SK-N-SH (cell line): Measurements from ENCODE around the gene XG. TPM values are rescaled to one million over a fixed set of nuclear protein-coding genes. Genes with fewer than 3 reads are reported as not detected.

Experiments used
- CTCF ChIA-PET: fragments of 300-600, 350-600 bp; formaldehyde crosslinking; extraction: SDS; loops from one replicate; lab custom pipeline; 2021; lab: Yijun Ruan, JAX
- POLR2A ChIA-PET: fragments of 350-600 bp; sonication (Branson Sonifier 250); formaldehyde crosslinking; extraction: SDS; loops from one replicate; lab custom pipeline; 2020; ENCODE audit warnings: antibody characterized with exemption, inconsistent platforms; lab: Yijun Ruan, JAX
- DNase-seq: peaks from one replicate; pipeline ENCODE4 v3.0.0; 2012
- H2AFZ ChIP-seq: fragments of 200-600 bp; sonication (generic); 2 replicates; pipeline ENCODE4 v1.8.1; 2016; ENCODE audit warnings: antibody characterized with exemption, mild to moderate bottlenecking, low read depth
- H3F3A ChIP-seq: fragments of 200-600 bp; sonication (generic); replicated peaks from 2 replicates; pipeline ENCODE3; 2016; ENCODE audit warnings: antibody characterized with exemption, mild to moderate bottlenecking; ENCODE audit not compliant: insufficient read depth
- H3K27ac ChIP-seq, 2 experiments: fragments of 200-500 bp in 1 of 2; fragments of 200-600 bp in 1 of 2; sonication (Bioruptor generic) in 1 of 2; sonication (generic), shearing (Covaris generic) in 1 of 2; 2 replicates each; pipeline versions ENCODE4 v1.5.1 to v1.6.1; 2014 to 2016; ENCODE audit warnings: low read depth in 2 of 2, inconsistent platforms in 1 of 2, low read length in 1 of 2, mild to moderate bottlenecking in 1 of 2, mixed read lengths in 1 of 2
- H3K27me3 ChIP-seq: fragments of 200-600 bp; sonication (generic), shearing (Covaris generic); 2 replicates; pipeline ENCODE4 v1.6.1; 2016; ENCODE audit warnings: mixed run types; ENCODE audit not compliant: insufficient read depth
- H3K36me3 ChIP-seq, 2 experiments: fragments of 200-500 bp in 1 of 2; fragments of 200-600 bp in 1 of 2; sonication (Bioruptor generic) in 1 of 2; sonication (generic) in 1 of 2; replicated peaks in 1 of 2; 2 replicates each; pipeline versions ENCODE3 to v1.5.1; 2014 to 2016; ENCODE audit warnings: low read length in 1 of 2, mild to moderate bottlenecking in 1 of 2; ENCODE audit not compliant: insufficient read depth in 2 of 2, control insufficient read depth in 1 of 2
- H3K4me1 ChIP-seq, 2 experiments: fragments of 200-500 bp in 1 of 2; fragments of 200-600 bp in 1 of 2; sonication (Bioruptor generic) in 1 of 2; sonication (generic), shearing (Covaris generic) in 1 of 2; 2 replicates each; pipeline versions ENCODE4 v1.5.1 to v1.6.1; 2014 to 2016; ENCODE audit warnings: low read depth in 1 of 2, low read length in 1 of 2, mixed run types in 1 of 2; ENCODE audit not compliant: insufficient read depth in 2 of 2, control insufficient read depth in 1 of 2
- H3K4me2 ChIP-seq: fragments of 200-600 bp; sonication (generic), shearing (Covaris generic); 2 replicates; pipeline ENCODE4 v1.6.1; 2017; ENCODE audit warnings: mixed run types
- H3K4me3 ChIP-seq, 2 experiments: fragments of 200-500 bp in 1 of 2; fragments of 200-600 bp in 1 of 2; sonication (Bioruptor generic) in 1 of 2; sonication (generic), shearing (Covaris generic) in 1 of 2; 2 replicates each; pipeline versions ENCODE4 v1.5.1 to v1.8.1; 2014 to 2016; ENCODE audit warnings: low read depth in 2 of 2, inconsistent platforms in 1 of 2, low read length in 1 of 2, mild to moderate bottlenecking in 1 of 2, mixed read lengths in 1 of 2, moderate library complexity in 1 of 2
- H3K79me2 ChIP-seq: fragments of 200-600 bp; sonication (generic); 2 replicates; pipeline ENCODE4 v1.8.1; 2017; ENCODE audit warnings: mild to moderate bottlenecking; ENCODE audit not compliant: insufficient read depth
- H3K9ac ChIP-seq: fragments of 200-600 bp; sonication (generic); 2 replicates; pipeline ENCODE4 v1.6.1; 2017; ENCODE audit warnings: mixed run types
- H3K9me2 ChIP-seq: fragments of 200-600 bp; sonication (generic); 2 replicates; pipeline ENCODE4 v1.6.1; 2017; ENCODE audit warnings: mixed run types
- H3K9me3 ChIP-seq: fragments of 200-600 bp; sonication (generic); 2 replicates; pipeline ENCODE4 v1.6.1; 2017; ENCODE audit warnings: mixed run types, mild to moderate bottlenecking, moderate library complexity
- H4K20me1 ChIP-seq: fragments of 200-600 bp; sonication (generic); 2 replicates; pipeline ENCODE4 v1.6.1; 2017; ENCODE audit warnings: mild to moderate bottlenecking, mixed run types; ENCODE audit not compliant: insufficient read depth
- EP300 ChIP-seq, 2 experiments: IDR thresholded peaks; 2 replicates each; pipeline versions ENCODE4 v1.4.0 to v1.6.1; 2012; ENCODE audit warnings: borderline replicate concordance in 1 of 2, low read depth in 1 of 2, low read length in 1 of 2
- EZH2phosphoT487 ChIP-seq: fragments of 200-600 bp; sonication (generic); IDR thresholded peaks from 2 replicates; pipeline ENCODE4 v1.6.1; 2017; ENCODE audit warnings: low read depth, mixed run types, mild to moderate bottlenecking, antibody characterized with exemption, moderate library complexity, borderline replicate concordance
- FOSL2 ChIP-seq: IDR thresholded peaks from 2 replicates; pipeline ENCODE4 v1.4.0; 2012; ENCODE audit warnings: low read depth, mild to moderate bottlenecking, moderate library complexity, borderline replicate concordance
- FOXJ3 ChIP-seq: sonication (generic); formaldehyde crosslinking; IDR thresholded peaks from 2 replicates; pipeline ENCODE4 v1.5.1; 2020; ENCODE audit warnings: mild to moderate bottlenecking, missing genetic modification reagents
- GABPA ChIP-seq: IDR thresholded peaks from 2 replicates; pipeline ENCODE4 v1.4.0; 2012; ENCODE audit warnings: low read depth, mild to moderate bottlenecking
- JUND ChIP-seq: IDR thresholded peaks from 2 replicates; pipeline ENCODE4 v1.4.0; 2012
- MXI1 ChIP-seq: IDR thresholded peaks from 2 replicates; pipeline ENCODE4 v1.6.1; 2012; ENCODE audit warnings: mild to moderate bottlenecking, low read depth, low read length, improper control_type of control experiment
- NRF1 ChIP-seq: IDR thresholded peaks from 2 replicates; pipeline ENCODE4 v1.6.1; 2012; ENCODE audit warnings: low read depth, mild to moderate bottlenecking, low read length
- POLR2AphosphoS5 ChIP-seq: IDR thresholded peaks from 2 replicates; pipeline ENCODE4 v1.6.1; 2012; ENCODE audit warnings: low read depth, low read length
- RAD21 ChIP-seq: IDR thresholded peaks from 2 replicates; pipeline ENCODE4 v1.6.1; 2012; ENCODE audit warnings: mild to moderate bottlenecking, low read length
- RXRA ChIP-seq: IDR thresholded peaks from 2 replicates; pipeline ENCODE4 v1.4.0; 2012; ENCODE audit warnings: low read depth, mild to moderate bottlenecking, borderline replicate concordance
- SIN3A ChIP-seq: IDR thresholded peaks from 2 replicates; pipeline ENCODE4 v1.6.1; 2012; ENCODE audit warnings: low read depth, mild to moderate bottlenecking, low read length, moderate library complexity, borderline replicate concordance
- SMC3 ChIP-seq: IDR thresholded peaks from 2 replicates; pipeline ENCODE4 v1.6.1; 2012; ENCODE audit warnings: low read depth, low read length, improper control_type of control experiment
- TAF1 ChIP-seq: IDR thresholded peaks from 2 replicates; pipeline ENCODE4 v1.6.1; 2012; ENCODE audit warnings: low read depth, mild to moderate bottlenecking, low read length, moderate library complexity, borderline replicate concordance
- TCF12 ChIP-seq: IDR thresholded peaks from 2 replicates; pipeline ENCODE4 v1.4.0; 2012
- USF2 ChIP-seq: fragments of 150-350 bp; IDR thresholded peaks from 2 replicates; pipeline ENCODE4 v1.6.1; 2017; ENCODE audit warnings: antibody characterized with exemption, low read length, low read depth, borderline replicate concordance
- YY1 ChIP-seq: IDR thresholded peaks from 2 replicates; pipeline ENCODE4 v1.4.0; 2012; ENCODE audit warnings: low read depth, mild to moderate bottlenecking
- WGBS: methylation state at CpG from one replicate; pipeline ENCODE4 v1.1.6; 2017; ENCODE audit warnings: low lambda C conversion rate; 5-methylcytosine and 5-hydroxymethylcytosine counted together
- polyA plus RNA-seq, 3 experiments: library from polyadenylated mRNA; depleted of rRNA; stranded (reverse); fragments of >200 nt; gene quantifications; 2 replicates each; pipeline ENCODE4 v1.2.3, GENCODE V29; 2012
- TF ChIP-seq, protein P1 (sequence below): IDR thresholded peaks from 2 replicates; pipeline ENCODE4; 2012
- TF ChIP-seq, protein P2 (sequence below): IDR thresholded peaks from 2 replicates; pipeline ENCODE4 v1.4.0; 2012; ENCODE audit warnings: low read depth
- TF ChIP-seq, protein P3 (sequence below): IDR thresholded peaks from 2 replicates; pipeline ENCODE4 v1.4.0; 2012; ENCODE audit warnings: low read depth, borderline replicate concordance

Gene XG
- polyA plus RNA-seq, 1 of the 3 experiments (the other 2 are of a cell fraction): 0.76 TPM

- Histone ChIP-seq H3K27ac (peak overlapping the region in 1 of 2 experiments; percentile 90; a peak in 3 of 4 replicates), H3K27me3 (peaks cover 5% of the 10 kb centered on the region; the same call in 1 of the 2 replicates), H3K9me3 (no peaks in the 10 kb centered on the region), H3K9ac (peak overlapping the region; percentile 53), H3F3A (peaks cover 42% of the 10 kb centered on the region), H3K79me2 (peaks cover 72% of the 10 kb centered on the region), H3K4me3 (no peak overlapping the region), H3K36me3 (peaks cover 0 to 8% of the 10 kb centered on the region in 2 experiments), H4K20me1 (peaks cover 35% of the 10 kb centered on the region), H2AFZ (no peak overlapping the region; the same call in 1 of the 2 replicates), H3K4me1 (peaks cover 5 to 49% of the 10 kb centered on the region in 2 experiments; a peak in 3 of 4 replicates), H3K9me2 (no peaks in the 10 kb centered on the region), H3K4me2 (peak overlapping the region; percentile 78)
- peak; percentile 67 for DNase-seq
- ChIA-PET CTCF (no interaction called here), POLR2A (no interaction called here)
- TF ChIP-seq EP300 (IDR thresholded peaks at IDR 0.05; ENCODE audit: borderline replicate concordance in 1 of 2, low read depth in 1 of 2, low read length in 1 of 2): peak; percentile 49 to 62; a peak in 2 of 4 replicates
- TF ChIP-seq TCF12: peak; percentile 95
- TF ChIP-seq, protein P1, sequence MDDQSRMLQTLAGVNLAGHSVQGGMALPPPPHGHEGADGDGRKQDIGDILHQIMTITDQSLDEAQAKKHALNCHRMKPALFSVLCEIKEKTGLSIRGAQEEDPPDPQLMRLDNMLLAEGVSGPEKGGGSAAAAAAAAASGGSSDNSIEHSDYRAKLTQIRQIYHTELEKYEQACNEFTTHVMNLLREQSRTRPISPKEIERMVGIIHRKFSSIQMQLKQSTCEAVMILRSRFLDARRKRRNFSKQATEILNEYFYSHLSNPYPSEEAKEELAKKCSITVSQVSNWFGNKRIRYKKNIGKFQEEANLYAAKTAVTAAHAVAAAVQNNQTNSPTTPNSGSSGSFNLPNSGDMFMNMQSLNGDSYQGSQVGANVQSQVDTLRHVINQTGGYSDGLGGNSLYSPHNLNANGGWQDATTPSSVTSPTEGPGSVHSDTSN: peak; percentile 78
- TF ChIP-seq MXI1: peak; percentile 74
- TF ChIP-seq GABPA: no peak
- TF ChIP-seq RAD21: peak; percentile 28; the same call in 1 of the 2 replicates
- no peak for TF ChIP-seq YY1
- no peak for TF ChIP-seq USF2
- peak; percentile 56; the same call in 1 of the 2 replicates for TF ChIP-seq FOSL2
- no peak for TF ChIP-seq NRF1
- TF ChIP-seq SMC3: no peak
- peak; percentile 51; the same call in 1 of the 2 replicates for TF ChIP-seq JUND
- TF ChIP-seq TAF1: no peak
- TF ChIP-seq FOXJ3 (CRISPR knock-in tag): 0 out of 2 replicates have a peak, but pooled peaks have one; percentile 34
- TF ChIP-seq EZH2phosphoT487: no peak
- TF ChIP-seq, protein P2, sequence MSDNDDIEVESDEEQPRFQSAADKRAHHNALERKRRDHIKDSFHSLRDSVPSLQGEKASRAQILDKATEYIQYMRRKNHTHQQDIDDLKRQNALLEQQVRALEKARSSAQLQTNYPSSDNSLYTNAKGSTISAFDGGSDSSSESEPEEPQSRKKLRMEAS: peak; percentile 53; the same call in 1 of the 2 replicates
- TF ChIP-seq, protein P3, sequence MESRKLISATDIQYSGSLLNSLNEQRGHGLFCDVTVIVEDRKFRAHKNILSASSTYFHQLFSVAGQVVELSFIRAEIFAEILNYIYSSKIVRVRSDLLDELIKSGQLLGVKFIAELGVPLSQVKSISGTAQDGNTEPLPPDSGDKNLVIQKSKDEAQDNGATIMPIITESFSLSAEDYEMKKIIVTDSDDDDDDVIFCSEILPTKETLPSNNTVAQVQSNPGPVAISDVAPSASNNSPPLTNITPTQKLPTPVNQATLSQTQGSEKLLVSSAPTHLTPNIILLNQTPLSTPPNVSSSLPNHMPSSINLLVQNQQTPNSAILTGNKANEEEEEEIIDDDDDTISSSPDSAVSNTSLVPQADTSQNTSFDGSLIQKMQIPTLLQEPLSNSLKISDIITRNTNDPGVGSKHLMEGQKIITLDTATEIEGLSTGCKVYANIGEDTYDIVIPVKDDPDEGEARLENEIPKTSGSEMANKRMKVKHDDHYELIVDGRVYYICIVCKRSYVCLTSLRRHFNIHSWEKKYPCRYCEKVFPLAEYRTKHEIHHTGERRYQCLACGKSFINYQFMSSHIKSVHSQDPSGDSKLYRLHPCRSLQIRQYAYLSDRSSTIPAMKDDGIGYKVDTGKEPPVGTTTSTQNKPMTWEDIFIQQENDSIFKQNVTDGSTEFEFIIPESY: 0 out of 2 replicates have a peak, but pooled peaks have one; percentile 17
- peak; percentile 59; the same call in 1 of the 2 replicates for TF ChIP-seq SIN3A
- TF ChIP-seq RXRA: no peak
- peak; percentile 44; the same call in 1 of the 2 replicates for TF ChIP-seq POLR2AphosphoS5
- WGBS: 2% methylated on average over 10 of the region's 12 CpGs
These were observed 44.5 kb upstream of the XG start for GRCh38 chrX:2707334-2707760.
